Kidney glomerular epithelial cell (primary cell): ENCODE results near the gene PHF2.

Experiments used
- DNase-seq: peaks from one replicate; lab custom pipeline; 2025; lab: John Stamatoyannopoulos, UW

The PHF2 gene

DNA sequence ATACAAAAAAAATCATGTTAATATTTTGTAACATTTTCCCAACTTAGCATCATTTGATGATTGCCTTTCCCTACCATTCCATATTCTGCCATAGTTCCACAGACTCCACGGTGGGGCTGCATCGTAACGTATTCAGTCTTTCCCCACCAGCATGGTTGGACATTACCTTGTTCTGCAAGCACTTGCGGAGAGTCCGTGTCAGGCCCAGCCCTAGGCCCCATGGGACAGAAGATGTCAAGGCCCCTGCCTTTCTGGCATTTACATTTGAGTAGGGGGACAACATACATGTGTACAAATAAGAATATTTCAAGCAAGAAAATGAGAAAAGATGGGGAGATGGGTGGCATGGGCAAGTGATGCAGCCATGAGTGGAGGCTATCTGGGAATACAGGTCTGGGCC, 8.2 kb upstream of the PHF2 start:
- DNase-seq: no peak

DNA sequence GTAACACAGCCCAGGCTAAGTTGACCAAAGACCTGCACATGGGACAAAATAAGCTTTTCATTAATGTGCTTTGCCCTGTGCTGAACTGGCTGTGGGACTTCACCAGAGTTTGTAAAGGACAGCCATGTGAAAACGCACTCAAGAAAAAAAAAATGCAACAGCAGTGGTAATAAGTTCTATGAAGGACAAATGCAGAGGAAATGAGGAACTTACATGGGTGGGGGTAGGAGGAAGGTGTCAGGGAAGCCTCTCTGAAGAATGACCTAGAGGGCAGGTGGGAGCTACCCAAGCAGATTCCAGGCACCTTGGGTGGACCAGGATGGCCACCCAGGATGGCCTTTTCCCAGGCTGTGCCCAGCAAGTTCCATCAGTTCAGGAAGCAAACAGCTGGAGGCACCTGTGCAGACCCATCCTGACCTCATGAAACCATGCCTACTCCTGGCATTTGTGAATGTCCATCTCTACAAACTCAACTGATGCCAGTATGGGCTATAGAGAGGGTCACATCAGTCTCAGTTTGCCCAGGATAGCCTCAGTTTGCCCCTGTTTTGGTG, 6.7 kb upstream of the PHF2 start:
- no peak for DNase-seq

DNA sequence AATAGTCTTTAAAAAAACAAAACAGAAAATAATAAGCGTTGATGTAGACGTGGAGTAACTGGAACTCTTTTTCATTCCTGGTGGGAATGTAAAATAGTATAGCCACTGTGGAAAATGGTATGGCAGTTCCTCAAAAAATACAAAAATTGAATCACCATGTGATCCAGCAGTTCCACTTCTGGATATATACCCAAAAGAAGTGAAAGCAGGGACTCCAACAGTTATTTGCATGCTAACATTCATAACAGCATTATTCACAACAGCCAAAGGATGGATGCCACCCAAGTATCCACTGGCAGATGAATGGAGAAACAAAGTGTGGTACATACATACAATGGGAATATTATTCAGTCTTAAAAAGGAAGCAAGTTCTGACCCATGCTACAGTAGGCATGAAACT, 4.2 kb upstream of the PHF2 start:
- DNase-seq: no peak

DNA sequence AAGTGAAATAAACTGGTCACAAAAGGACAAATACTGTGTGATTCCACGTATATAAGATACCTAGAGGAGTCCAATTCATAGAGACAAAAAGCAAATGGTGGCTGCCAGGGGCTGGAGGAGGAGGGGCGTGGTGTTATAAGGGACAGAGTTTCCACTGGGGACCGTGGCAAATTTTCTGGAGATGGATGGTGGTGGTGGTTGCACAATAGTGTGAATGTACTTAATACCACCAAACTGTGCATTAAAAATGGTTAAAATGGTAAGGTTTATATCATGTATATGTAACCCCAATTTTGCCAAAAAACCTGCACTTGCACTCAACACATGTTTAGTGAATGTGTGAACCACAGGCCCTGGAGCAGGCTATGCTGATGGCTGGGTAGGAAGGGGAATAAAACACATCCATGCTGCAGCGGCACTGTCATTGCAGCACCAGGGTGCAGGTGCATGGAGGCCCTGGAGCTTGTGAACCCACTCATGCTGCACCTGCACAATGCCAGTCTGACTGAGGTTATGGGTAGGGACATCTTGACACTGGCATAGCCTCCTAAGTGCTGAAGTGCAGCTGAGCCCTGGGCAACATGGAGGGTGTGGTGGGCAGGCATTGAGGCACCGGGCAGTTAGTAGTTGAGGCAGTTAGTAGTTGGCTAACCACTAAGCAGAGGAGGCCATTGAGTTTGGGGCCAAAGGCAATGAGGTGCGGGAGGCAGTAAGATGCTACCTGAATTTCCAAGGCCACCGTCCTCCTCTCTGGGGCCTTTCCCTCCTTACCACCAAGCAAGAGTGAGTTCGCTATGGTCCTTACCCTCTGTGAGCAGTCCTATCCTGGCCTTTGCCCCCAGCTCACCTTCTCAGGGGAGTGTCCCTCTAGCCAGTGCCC, 3.5 kb upstream of the PHF2 start:
- no peak for DNase-seq

DNA sequence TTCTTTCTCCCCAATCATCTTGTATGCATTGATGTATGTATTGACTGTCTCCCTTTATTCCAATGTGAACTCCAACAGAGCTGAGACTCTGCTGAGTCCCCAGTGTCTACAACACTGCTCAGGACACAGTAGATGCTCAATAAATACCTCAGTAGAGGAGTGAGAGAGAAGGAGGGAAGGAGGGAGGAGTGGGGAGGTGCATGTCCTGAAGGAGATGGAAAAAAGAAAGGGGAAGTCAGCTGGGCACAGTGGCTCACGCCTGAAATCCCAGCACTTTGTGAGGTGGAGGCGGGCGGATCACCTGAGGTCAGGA, 2.9 kb upstream of the PHF2 start:
- no peak for DNase-seq

- DNase-seq: no peak
Observed at GRCh38 chr9:93574091-93574899, 2.1 kb upstream of the PHF2 start.

- no peak for DNase-seq
Observed at GRCh38 chr9:93574900-93575795, 1.2 kb upstream of the PHF2 start.

DNA sequence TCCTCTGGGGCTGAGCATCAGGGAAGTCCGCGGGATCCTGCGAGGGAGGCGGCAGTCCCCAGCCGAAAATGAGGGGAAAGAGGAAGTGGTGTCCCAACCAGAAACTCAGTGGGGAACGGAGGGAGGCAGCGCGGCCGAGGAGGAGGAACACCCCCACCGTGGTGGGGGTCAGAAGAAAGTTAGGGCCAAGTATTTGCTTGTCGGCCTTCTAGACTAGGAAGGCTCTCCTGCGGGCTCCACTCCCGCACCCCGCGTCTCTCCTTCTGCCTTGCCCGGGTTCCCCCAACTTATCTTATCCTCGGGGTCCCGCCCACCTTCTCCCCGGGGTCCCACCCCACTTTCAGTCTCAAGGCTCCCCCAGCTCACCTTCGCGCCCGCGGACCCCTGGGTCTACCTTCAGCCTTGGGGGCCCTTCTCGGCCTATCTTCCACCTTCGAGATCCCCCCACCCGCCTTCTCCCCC, 557 bp upstream of the PHF2 start:
- peak; percentile 12 for DNase-seq

- DNase-seq: no peak
Observed at GRCh38 chr9:93577078-93577974, 942 bp downstream of the PHF2 start.

GRCh38 chr9:93577975-93578682, 1.7 kb downstream of the PHF2 start:
- no peak for DNase-seq

DNA sequence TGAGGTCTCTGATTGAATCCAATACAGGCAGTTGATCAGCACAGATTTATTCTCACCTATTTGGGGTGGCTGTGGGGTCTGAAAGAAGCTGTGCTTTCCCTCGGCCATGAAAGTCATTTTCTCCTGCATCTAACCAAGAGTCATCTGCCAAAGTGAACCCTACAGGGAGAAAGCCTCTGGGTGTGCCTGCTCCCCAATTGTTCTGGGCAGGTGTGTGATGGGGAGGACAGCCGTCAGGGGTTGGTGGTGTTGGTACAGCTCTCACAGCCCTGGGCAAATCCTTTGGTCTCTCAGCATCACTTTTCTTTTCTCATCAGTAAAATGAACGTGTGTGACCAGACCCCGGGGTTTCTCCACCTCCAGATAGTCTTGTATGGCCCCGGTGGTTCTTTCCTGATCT, 2.5 kb downstream of the PHF2 start:
- no peak for DNase-seq

- no peak for DNase-seq
Observed at GRCh38 chr9:93579711-93580516, 3.5 kb downstream of the PHF2 start.

DNA sequence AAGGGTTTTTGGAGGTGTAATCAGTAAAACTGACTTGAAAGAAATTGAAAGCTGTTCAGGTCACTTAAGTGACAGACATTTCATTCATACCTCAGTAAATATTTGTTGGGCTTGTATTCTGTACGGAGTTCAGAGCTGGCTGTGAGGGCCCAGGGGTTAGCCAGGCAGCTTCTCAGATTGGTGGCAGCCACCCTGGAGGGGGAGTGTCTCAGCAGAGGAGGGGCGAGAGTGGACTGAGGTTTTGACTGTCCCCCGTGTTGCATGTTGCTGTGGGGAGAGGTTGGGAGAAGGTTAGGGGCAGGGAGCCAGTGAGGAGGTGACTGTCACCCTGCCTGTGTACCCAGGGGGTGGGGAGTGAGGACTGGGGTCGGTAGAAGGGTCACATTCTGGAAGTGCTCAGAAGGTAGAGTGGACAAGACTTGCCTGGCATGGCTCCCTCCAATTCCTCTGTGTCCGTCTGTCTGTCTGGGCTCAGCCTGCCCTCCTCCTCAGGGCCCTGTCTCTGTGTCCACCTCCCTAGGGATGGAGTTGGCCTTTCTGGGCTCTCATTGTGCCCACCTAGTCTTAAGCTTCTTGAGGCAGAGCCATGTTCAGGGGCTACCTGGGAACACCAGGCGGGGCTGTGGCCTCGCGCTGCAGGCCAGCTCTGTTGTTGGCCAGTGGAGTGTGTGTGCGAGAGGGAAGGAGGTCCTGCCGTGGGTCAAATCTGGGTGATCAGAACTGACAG, 4.4 kb downstream of the PHF2 start:
- DNase-seq: no peak

DNA sequence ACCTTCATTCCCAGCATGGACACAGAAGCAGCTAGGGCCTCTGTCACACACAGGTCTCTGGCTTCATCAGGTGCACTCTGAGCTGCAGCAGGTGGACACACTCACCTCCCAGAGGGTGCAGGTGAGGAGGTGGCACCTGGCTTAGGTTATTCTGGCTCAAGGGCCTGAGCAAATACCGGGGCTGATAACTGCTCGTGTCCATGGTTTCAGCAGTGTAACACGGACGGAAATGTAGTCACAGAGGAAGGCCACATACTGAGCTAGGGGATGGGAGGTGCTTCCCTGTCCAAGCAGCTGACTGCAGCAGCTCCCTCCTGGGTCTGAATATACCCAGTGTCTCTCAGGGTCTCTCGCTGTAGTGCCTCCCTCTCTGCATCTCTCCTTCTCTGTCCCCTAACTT, 5.7 kb downstream of the PHF2 start:
- DNase-seq: no peak

DNA sequence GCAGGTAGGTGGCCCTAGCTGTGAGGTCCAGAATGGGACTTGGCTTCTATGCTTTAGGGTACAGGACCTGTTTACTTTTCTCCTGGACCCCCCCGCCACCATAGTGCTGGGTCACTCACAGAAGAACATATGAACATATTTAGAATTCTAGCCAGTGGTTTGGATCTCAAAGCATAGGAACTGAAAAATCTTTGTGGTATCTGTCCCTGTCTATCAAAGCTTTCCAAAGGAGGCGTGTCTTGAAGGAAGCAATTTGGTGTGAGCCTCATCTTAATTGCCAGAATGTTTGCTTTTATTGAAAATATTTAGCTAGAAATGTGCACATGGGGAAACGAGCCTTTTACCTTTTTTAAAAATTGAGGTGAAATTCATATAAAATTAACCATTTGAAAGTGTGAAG, 6.2 kb downstream of the PHF2 start:
- DNase-seq: no peak

GRCh38 chr9:93585259-93585658, 8.9 kb downstream of the PHF2 start:
- DNase-seq: no peak

- DNase-seq: no peak
Observed at GRCh38 chr9:93585695-93586094, 9.3 kb downstream of the PHF2 start.

- peak; percentile 56 for DNase-seq
Observed at GRCh38 chr9:93586290-93587057, 10.1 kb downstream of the PHF2 start.
